Ascending aorta (tissue), 2 donors: ENCODE measurements around the gene HIF3A. TPM values are rescaled to one million over a fixed set of nuclear protein-coding genes. Genes with fewer than 3 reads are reported as not detected.
A peak's percentile ranks its signal among the peaks of the same experiment; 100 is the strongest.

Experiments
- DNase-seq, 2 donors: peaks; one replicate each; pipeline ENCODE4 v3.0.0-alpha.2; 2019; ENCODE audit warnings: low spot score in 2 of 2
- H3K27ac ChIP-seq, 2 donors: fragments of 200-600 bp; sonication (generic); one replicate each; pipeline ENCODE4 v1.5.1; 2016 to 2017; ENCODE audit warnings: mild to moderate bottlenecking in 1 of 2
- H3K27me3 ChIP-seq: fragments of 200-600 bp; sonication (generic); one replicate; pipeline ENCODE4 v1.5.1; 2017
- H3K36me3 ChIP-seq, 2 donors: fragments of 200-600 bp; sonication (generic); one replicate each; pipeline ENCODE4 v1.5.1; 2016
- H3K4me1 ChIP-seq, 2 donors: fragments of 200-600 bp; sonication (generic); one replicate each; pipeline ENCODE4 v1.5.1; 2016 to 2017; ENCODE audit warnings: mild to moderate bottlenecking in 1 of 2
- H3K4me3 ChIP-seq, 2 donors: fragments of 200-600 bp; sonication (generic); one replicate each; pipeline ENCODE4 v1.5.1; 2016 to 2017; ENCODE audit warnings: mild to moderate bottlenecking in 1 of 2
- H3K9me3 ChIP-seq, 2 donors: fragments of 200-600 bp; sonication (generic); one replicate each; pipeline ENCODE4 v1.5.1; 2016
- intact Hi-C: fragments of 100-400 bp; cut with DNase I; formaldehyde crosslinking; loops from one replicate; pipeline ENCODE4 v1.15.1; 2023
- total RNA-seq: library from RNA; depleted of rRNA; stranded (reverse); fragments of >200 nt; gene quantifications from one replicate; pipeline ENCODE4 v1.1.0, GENCODE V29; 2016
- TF ChIP-seq, protein P1 (sequence below), 3 experiments: fragments of 200-600 bp in 2 of 3; fragments of 450-650 bp in 1 of 3; sonication (generic) in 2 of 3; IDR thresholded peaks; one replicate each; pipeline ENCODE4 v1.5.1; 2016 to 2019; ENCODE audit warnings: antibody characterized with exemption in 3 of 3, mild to moderate bottlenecking in 1 of 3, moderate library complexity in 1 of 3

Gene HIF3A
- total RNA-seq, 1 donor from 2014 or later: 591 TPM

DNA sequence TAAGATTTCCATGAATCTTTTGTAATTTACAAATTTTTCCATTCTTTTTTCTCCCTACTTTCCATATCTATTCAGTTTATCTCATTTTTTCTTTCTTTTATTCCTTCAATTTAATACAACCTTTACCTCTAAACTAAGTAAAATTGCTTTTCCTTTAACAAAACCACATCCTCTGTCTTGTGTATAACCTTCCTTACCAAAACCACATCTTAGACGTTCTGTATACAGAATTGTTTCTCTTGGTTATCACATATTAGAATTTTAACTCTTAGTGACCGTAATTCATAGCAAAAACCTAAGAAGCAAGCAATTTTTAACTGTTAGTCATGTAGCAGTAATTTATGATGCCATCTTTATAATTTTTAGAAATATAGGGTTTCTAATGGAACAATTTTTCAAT is 65.1 kb downstream of the HIF3A start:
- intact Hi-C loops: no loop called here
- no peaks in the 10 kb centered on the region for H3K9me3 ChIP-seq
- H3K4me1 ChIP-seq: no peaks in the 10 kb centered on the region
- no peaks in the 10 kb centered on the region for H3K27me3 ChIP-seq
- peaks cover 10 to 41% of the 10 kb centered on the region in 2 donors for H3K36me3 ChIP-seq
- DNase-seq: no peak
- no peak overlapping the region for H3K27ac ChIP-seq
- H3K4me3 ChIP-seq: no peak overlapping the region
- TF ChIP-seq, protein P1, sequence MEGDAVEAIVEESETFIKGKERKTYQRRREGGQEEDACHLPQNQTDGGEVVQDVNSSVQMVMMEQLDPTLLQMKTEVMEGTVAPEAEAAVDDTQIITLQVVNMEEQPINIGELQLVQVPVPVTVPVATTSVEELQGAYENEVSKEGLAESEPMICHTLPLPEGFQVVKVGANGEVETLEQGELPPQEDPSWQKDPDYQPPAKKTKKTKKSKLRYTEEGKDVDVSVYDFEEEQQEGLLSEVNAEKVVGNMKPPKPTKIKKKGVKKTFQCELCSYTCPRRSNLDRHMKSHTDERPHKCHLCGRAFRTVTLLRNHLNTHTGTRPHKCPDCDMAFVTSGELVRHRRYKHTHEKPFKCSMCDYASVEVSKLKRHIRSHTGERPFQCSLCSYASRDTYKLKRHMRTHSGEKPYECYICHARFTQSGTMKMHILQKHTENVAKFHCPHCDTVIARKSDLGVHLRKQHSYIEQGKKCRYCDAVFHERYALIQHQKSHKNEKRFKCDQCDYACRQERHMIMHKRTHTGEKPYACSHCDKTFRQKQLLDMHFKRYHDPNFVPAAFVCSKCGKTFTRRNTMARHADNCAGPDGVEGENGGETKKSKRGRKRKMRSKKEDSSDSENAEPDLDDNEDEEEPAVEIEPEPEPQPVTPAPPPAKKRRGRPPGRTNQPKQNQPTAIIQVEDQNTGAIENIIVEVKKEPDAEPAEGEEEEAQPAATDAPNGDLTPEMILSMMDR (IDR thresholded peaks at IDR 0.05): no peak

DNA sequence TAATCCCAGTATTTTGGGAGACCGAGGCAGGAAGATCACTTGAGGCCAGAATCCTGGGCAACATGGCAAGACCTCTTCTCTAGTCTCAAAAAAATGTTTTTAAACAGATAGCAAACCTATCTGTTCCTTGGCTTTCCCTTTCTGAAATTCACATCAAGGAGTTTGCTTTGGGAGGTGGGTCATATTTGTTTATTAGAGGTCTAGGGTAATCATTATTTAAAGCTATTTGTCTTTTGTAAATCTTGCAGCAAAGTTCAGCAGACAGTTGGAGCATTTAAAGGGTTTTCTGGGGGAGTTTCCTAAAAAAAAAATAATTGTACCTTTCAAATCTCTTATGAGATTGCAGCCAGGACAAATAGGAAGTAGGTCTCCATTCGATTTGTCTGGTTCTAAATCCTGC is 67.5 kb downstream of the HIF3A start:
- no peaks in the 10 kb centered on the region for H3K27me3 ChIP-seq
- intact Hi-C loops: no loop called here
- H3K27ac ChIP-seq: no peak overlapping the region
- no peak for DNase-seq
- TF ChIP-seq, protein P1 (IDR thresholded peaks at IDR 0.05): no peak
- no peaks in the 10 kb centered on the region for H3K4me1 ChIP-seq
- no peak overlapping the region for H3K4me3 ChIP-seq
- H3K9me3 ChIP-seq: no peaks in the 10 kb centered on the region
- peaks cover 7 to 43% of the 10 kb centered on the region in 2 donors for H3K36me3 ChIP-seq

DNA sequence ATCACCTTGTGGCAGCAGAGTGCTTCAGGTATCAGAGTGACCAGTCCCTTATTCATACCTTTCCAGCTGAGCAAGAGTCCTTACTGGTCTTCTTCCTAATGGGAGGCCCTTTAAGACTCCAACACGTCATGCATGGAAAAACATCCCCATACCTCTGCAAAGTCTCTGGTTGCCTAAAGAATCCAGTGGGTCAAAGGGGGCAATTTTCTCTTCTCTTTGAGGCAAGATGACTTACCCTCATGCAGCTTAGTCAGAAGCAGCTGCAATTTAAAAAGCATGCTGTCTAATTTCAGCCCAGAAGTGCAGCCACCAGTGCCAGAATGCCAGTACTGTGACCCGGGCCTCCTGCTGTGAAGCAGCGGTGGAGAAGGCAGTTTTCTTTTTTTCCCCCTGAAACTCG is 68.7 kb downstream of the HIF3A start:
- intact Hi-C loops: no loop called here
- Histone ChIP-seq H3K4me1 (no peaks in the 10 kb centered on the region), H3K9me3 (no peaks in the 10 kb centered on the region), H3K4me3 (no peak overlapping the region), H3K27me3 (no peaks in the 10 kb centered on the region), H3K27ac (no peak overlapping the region), H3K36me3 (peaks cover 3 to 43% of the 10 kb centered on the region in 2 donors)
- peak in 1 of 2 donors; percentile 9 for DNase-seq
- TF ChIP-seq, protein P1 (IDR thresholded peaks at IDR 0.05): no peak

DNA sequence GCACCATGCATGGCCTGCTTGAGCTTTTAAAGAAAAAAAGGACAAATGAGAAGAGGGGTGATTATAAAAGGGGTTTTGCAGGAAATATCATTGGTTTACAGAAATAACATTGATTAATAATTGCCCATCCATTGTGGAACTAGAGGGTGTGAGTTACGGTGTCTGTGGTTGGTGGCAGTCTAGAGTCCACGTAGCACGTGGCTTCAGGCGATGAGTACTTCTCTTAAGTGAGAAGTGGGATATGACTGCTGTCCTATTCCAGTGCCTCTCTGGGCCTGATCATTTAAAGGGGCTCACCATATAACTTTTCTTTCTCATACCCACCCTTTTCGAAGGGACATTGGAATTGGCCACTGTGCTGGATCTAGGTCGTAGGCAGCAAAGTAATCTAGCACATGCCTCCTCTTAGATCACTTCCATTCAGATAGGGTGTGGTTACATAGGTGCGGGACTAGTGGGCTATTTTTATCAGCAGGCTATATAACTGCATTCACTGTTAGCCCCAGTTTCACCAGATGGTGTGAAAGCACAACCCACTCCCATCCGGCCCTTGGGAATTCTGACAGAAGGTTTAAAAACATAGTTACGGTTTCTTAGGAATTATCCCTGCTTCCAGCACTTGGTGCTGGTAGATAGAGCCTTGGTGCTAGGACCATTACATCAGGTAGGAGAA is 69.9 kb downstream of the HIF3A start:
- Histone ChIP-seq H3K4me3 (no peak overlapping the region), H3K4me1 (no peaks in the 10 kb centered on the region), H3K9me3 (no peaks in the 10 kb centered on the region), H3K36me3 (peaks cover 3 to 43% of the 10 kb centered on the region in 2 donors), H3K27ac (no peak overlapping the region), H3K27me3 (no peaks in the 10 kb centered on the region)
- TF ChIP-seq, protein P1 (IDR thresholded peaks at IDR 0.05): no peak
- DNase-seq: peak in 1 of 2 donors; percentile 24
- intact Hi-C loops: no loop called here

DNA sequence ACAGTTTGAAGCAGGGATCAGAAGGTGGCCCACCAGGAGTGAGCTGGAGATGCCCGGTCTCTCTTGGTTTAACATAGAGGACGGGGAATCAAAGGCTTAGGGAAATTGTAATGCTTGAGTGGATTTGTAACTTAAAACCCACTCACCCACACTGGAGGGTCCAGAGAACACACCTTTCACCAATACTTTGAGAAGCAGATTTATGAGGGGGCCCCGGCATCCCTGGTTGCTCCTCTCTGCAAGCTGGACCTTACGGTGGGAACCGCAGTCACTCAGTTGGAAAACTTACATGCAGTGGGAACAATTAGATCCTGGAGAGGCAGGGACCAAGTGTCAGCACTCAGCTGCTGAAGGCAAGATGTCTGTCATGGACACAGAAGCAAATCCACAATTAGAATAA is 70.6 kb downstream of the HIF3A start:
- no peaks in the 10 kb centered on the region for H3K27me3 ChIP-seq
- H3K9me3 ChIP-seq: no peaks in the 10 kb centered on the region
- peaks cover 0 to 3% of the 10 kb centered on the region in 2 donors for H3K4me1 ChIP-seq
- no peak overlapping the region for H3K27ac ChIP-seq
- TF ChIP-seq, protein P1 (IDR thresholded peaks at IDR 0.05): no peak
- H3K36me3 ChIP-seq: peaks cover 3 to 43% of the 10 kb centered on the region in 2 donors
- intact Hi-C loops: no loop called here
- H3K4me3 ChIP-seq: no peak overlapping the region
- DNase-seq: peak in 1 of 2 donors; percentile 43
